ENCODE data around the gene ADAT3.

GRCh38 chr19:1912760-1913505, 7.7 kb downstream of the ADAT3 start:
- TF ChIP-seq KDM1A (IDR thresholded peaks at IDR 0.05; ENCODE audit: low read depth), result no peak
- TF ChIP-seq ZC3H11A (IDR thresholded peaks at IDR 0.05), result no peak
- TF ChIP-seq, protein P1, sequence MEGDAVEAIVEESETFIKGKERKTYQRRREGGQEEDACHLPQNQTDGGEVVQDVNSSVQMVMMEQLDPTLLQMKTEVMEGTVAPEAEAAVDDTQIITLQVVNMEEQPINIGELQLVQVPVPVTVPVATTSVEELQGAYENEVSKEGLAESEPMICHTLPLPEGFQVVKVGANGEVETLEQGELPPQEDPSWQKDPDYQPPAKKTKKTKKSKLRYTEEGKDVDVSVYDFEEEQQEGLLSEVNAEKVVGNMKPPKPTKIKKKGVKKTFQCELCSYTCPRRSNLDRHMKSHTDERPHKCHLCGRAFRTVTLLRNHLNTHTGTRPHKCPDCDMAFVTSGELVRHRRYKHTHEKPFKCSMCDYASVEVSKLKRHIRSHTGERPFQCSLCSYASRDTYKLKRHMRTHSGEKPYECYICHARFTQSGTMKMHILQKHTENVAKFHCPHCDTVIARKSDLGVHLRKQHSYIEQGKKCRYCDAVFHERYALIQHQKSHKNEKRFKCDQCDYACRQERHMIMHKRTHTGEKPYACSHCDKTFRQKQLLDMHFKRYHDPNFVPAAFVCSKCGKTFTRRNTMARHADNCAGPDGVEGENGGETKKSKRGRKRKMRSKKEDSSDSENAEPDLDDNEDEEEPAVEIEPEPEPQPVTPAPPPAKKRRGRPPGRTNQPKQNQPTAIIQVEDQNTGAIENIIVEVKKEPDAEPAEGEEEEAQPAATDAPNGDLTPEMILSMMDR (IDR thresholded peaks at IDR 0.05), result no peak
- no peak for TF ChIP-seq BHLHE40 (IDR thresholded peaks at IDR 0.05; ENCODE audit: low read depth, low read length)
- no peak for TF ChIP-seq SREBF2 (IDR thresholded peaks at IDR 0.05)
- TF ChIP-seq POLR2A (IDR thresholded peaks at IDR 0.05; ENCODE audit: low read length), result no peak
- TF ChIP-seq MAFK (IDR thresholded peaks at IDR 0.05; ENCODE audit: partially characterized antibody), result no peak
- TF ChIP-seq PHF8 (IDR thresholded peaks at IDR 0.05; ENCODE audit: borderline replicate concordance, low read depth), result no peak
